Subcutaneous abdominal adipose tissue (tissue), 5 donors: ENCODE results near the gene SEC24A.
A peak's percentile ranks its signal among the peaks of the same experiment; 100 is the strongest.
"Not testable (repeated sequence)": the region's sequence is repeated elsewhere in the genome, so short reads cannot be mapped to it uniquely, and the experiment has no call there.

Source experiments
- H3K27ac ChIP-seq: one replicate; pipeline ENCODE4 v1.7.0; 2013; ENCODE audit warnings: low read depth, mild to moderate bottlenecking, inconsistent platforms, low read length, moderate library complexity
- H3K27me3 ChIP-seq, 5 donors: one replicate each; pipeline ENCODE4 v1.7.0; 2013; ENCODE audit warnings: low read length in 5 of 5, inconsistent platforms in 1 of 5; ENCODE audit not compliant: control insufficient read depth in 5 of 5, insufficient read depth in 4 of 5
- H3K36me3 ChIP-seq, 5 donors: one replicate each; pipeline ENCODE4 v1.7.0; 2013; ENCODE audit warnings: low read length in 5 of 5; ENCODE audit not compliant: control insufficient read depth in 5 of 5, insufficient read depth in 5 of 5
- H3K4me1 ChIP-seq, 5 donors: one replicate each; pipeline ENCODE4 v1.7.0; 2013; ENCODE audit warnings: low read length in 5 of 5, mild to moderate bottlenecking in 3 of 5, moderate library complexity in 1 of 5; ENCODE audit not compliant: control insufficient read depth in 5 of 5, insufficient read depth in 5 of 5
- H3K4me3 ChIP-seq, 5 donors: one replicate each; pipeline ENCODE4 v1.7.0; 2013; ENCODE audit warnings: low read length in 5 of 5, low read depth in 1 of 5
- H3K9ac ChIP-seq, 5 donors: one replicate each; pipeline ENCODE4 v1.7.0; 2013; ENCODE audit warnings: low read length in 5 of 5, mild to moderate bottlenecking in 4 of 5, moderate library complexity in 3 of 5
- H3K9me3 ChIP-seq, 5 donors: one replicate each; pipeline ENCODE4 v1.7.0; 2013; ENCODE audit warnings: low read length in 5 of 5; ENCODE audit not compliant: control insufficient read depth in 5 of 5
- donor health status: healthy.
- donor health status: healthy.
- donor health status: healthy.
- donor health status: healthy.
- donor health status: healthy.

Gene SEC24A

DNA sequence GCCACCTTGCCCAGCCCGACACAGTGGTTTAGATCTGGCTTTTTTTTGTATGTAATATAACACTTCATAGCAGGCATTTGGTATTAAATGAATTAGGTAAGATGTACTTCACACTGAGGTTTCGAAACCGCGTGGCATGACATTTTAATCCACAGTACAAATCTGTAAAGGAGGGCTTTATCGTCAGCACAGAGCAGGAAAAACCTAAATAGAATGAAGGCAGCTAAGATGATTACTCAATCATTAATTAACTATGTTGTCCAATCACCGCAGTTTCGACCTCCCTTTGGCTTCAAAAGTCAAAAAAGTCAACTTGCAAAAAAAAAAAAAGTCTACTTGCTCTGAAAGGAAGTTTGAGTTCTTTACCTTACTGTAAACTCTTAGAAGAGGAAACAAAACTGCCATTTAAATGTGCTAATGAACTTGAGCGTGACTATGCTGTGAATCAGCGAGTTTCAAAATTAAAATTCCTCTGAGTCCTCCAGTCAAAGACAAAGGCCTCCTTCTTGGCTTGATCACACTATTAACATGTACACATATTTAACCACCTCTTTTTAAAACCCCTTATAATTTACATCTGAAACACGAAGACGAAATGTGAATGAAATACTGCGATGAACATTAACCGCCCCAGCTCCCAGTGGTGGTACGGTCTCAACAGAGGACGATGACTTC is 698 bp upstream of the SEC24A start:
- Histone ChIP-seq H3K9me3 (no peaks in the 10 kb centered on the region), H3K27ac (peak overlapping the region; percentile 99), H3K36me3 (no peaks in the 10 kb centered on the region), H3K27me3 (no peaks in the 10 kb centered on the region), H3K4me3 (peak overlapping the region; percentile 74 to 99 (median 97)), H3K9ac (peak overlapping the region; percentile 98 to 100 (median 100)), H3K4me1 (peaks cover 3 to 25% (median 18%) of the 10 kb centered on the region in 5 donors)

DNA sequence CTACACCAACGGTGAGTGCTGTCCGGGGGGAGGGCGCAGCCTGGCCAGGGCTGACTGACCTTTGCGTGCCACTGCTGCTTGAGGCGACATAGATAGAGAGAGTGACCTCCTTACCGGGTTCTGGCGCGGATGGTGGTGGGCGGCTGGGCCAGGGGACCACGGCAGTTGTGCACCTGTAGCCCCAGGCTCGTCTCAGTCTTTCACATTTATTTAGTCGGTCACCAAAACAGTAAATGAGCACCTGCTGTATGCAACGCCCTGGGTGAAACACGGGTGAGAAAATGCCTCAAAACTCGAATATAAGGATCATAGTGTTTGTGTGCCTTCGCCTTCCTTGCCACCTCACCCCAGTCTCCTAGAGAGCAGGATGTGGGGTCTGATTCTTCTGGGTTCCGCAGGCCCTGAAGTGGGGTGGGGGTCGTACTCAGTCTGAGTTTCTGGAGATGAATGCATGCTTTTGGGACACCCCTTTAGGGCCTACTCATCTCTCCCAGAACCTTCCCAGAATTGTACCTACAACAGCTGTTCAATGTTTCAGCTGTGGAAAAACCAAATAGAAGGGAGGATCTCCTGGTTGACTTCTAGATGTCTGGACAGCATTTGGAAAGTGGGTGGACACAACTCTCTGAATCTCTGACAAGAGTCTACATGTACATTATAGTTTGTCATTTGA is 714 bp downstream of the SEC24A start:
- H3K4me1 ChIP-seq = peaks cover 3 to 25% (median 18%) of the 10 kb centered on the region in 5 donors
- H3K4me3 ChIP-seq = peak overlapping the region; percentile 83 to 99 (median 97)

DNA sequence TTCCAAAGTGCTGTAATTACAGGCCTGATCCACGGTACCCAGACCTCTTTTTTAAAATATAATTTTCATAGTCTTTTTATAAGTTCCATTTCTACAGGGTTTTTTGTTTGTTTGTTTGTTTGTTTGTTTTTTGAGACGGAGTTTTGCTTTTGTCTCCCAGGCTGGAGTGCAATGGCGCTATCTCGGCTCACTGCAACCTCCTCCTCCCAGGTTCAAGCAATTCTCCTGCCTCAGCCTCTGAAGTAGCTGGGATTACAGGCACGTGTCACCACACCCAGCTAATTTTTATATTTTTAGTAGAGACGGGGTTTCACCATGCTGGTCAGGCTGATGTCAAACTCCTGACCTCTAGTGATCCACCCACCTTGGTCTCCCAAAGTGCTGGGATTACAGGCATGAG is 2.1 kb downstream of the SEC24A start:
- H3K9me3 ChIP-seq, H3K4me3 ChIP-seq, H3K27me3 ChIP-seq, H3K36me3 ChIP-seq: not testable (repeated sequence)
- Histone ChIP-seq H3K27ac (peak overlapping the region; percentile 99), H3K4me1 (peaks cover 3 to 25% (median 18%) of the 10 kb centered on the region in 5 donors), H3K9ac (peak overlapping the region in 1 of 5 donors; percentile 100)

More for the DNA sequence above, 714 bp downstream of the SEC24A start:
- Histone ChIP-seq H3K9me3 (no peaks in the 10 kb centered on the region), H3K27ac (peak overlapping the region; percentile 99), H3K27me3 (no peaks in the 10 kb centered on the region), H3K9ac (peak overlapping the region; percentile 95 to 100 (median 100)), H3K36me3 (no peaks in the 10 kb centered on the region)

DNA sequence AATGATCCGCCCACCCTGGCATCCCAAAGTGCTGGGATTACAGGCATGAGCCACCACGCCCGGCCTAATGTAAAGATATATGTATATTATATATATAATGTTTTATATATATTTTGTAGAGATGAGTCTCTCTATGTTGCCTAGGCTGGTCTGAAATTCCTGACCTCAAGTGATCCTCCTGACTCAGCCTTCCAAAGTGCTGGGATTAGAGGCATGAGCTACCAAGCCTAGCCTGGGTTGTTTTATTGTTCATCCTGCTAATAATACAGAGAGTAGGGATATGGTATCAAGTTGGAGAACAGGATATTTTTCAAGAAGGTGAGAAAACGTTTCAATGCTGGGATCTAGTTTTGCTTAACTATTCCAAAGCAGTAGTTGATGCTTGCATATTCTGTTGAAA is 2.9 kb downstream of the SEC24A start:
- Histone ChIP-seq H3K9ac (no peak overlapping the region), H3K9me3 (no peaks in the 10 kb centered on the region), H3K27ac (no peak overlapping the region), H3K36me3 (no peaks in the 10 kb centered on the region), H3K4me1 (peaks cover 3 to 25% (median 18%) of the 10 kb centered on the region in 5 donors), H3K4me3 (no peak overlapping the region), H3K27me3 (no peaks in the 10 kb centered on the region)

GRCh38 chr5:134656690-134657089 is 8.1 kb downstream of the SEC24A start:
- Histone ChIP-seq H3K4me1 (peaks cover 0 to 3% (median 0%) of the 10 kb centered on the region in 5 donors), H3K27me3 (no peaks in the 10 kb centered on the region), H3K9me3 (no peaks in the 10 kb centered on the region), H3K36me3 (peaks cover 4 to 8% (median 6%) of the 10 kb centered on the region in 5 donors), H3K4me3 (no peak overlapping the region), H3K9ac (no peak overlapping the region), H3K27ac (no peak overlapping the region)

- no peaks in the 10 kb centered on the region for H3K9me3 ChIP-seq
- no peaks in the 10 kb centered on the region for H3K27me3 ChIP-seq
- H3K9ac ChIP-seq = no peak overlapping the region
- H3K36me3 ChIP-seq = peaks cover 9 to 25% (median 14%) of the 10 kb centered on the region in 5 donors
- no peak overlapping the region for H3K27ac ChIP-seq
- H3K4me3 ChIP-seq = no peak overlapping the region
- H3K4me1 ChIP-seq = peaks cover 0 to 3% (median 0%) of the 10 kb centered on the region in 5 donors
Observed at GRCh38 chr5:134659456-134659855, 10.9 kb downstream of the SEC24A start.

DNA sequence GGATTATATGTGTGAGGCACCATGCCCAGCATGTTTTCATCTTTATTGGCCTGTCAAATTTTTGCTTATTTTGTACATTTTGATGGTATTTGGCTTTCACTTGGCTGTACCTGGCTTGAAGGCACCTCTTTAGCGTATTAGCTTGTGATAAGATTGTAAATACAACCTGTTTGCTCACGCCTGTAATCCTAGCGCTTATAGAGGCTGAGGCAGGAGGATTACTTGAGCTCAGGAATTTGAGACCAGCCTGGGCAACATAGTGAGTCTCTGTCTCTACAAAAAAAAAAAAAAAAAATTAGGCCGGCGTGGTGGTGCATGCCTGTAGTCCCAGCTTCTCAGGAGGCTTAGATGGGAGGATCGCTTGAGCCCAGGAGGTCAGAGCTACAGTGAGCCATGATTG is 11.3 kb downstream of the SEC24A start:
- Histone ChIP-seq H3K9me3 (no peaks in the 10 kb centered on the region), H3K36me3 (peaks cover 10 to 25% (median 14%) of the 10 kb centered on the region in 5 donors), H3K4me1 (peaks cover 0 to 3% (median 0%) of the 10 kb centered on the region in 5 donors), H3K4me3 (no peak overlapping the region), H3K27me3 (no peaks in the 10 kb centered on the region), H3K9ac (no peak overlapping the region), H3K27ac (no peak overlapping the region)

- H3K27me3 ChIP-seq = no peaks in the 10 kb centered on the region
- no peak overlapping the region for H3K9ac ChIP-seq
- no peak overlapping the region for H3K4me3 ChIP-seq
- H3K27ac ChIP-seq = no peak overlapping the region
- peaks cover 0 to 3% (median 0%) of the 10 kb centered on the region in 5 donors for H3K4me1 ChIP-seq
- peaks cover 10 to 39% (median 18%) of the 10 kb centered on the region in 5 donors for H3K36me3 ChIP-seq
- H3K9me3 ChIP-seq = no peaks in the 10 kb centered on the region
Observed at GRCh38 chr5:134662971-134663370, 14.4 kb downstream of the SEC24A start.

GRCh38 chr5:134664448-134664847 is 15.9 kb downstream of the SEC24A start:
- H3K9me3 ChIP-seq = no peaks in the 10 kb centered on the region
- H3K36me3 ChIP-seq = peaks cover 10 to 43% (median 20%) of the 10 kb centered on the region in 5 donors
- no peak overlapping the region for H3K27ac ChIP-seq
- no peaks in the 10 kb centered on the region for H3K27me3 ChIP-seq
- H3K4me1 ChIP-seq = peaks cover 0 to 3% (median 0%) of the 10 kb centered on the region in 5 donors
- no peak overlapping the region for H3K4me3 ChIP-seq
- no peak overlapping the region for H3K9ac ChIP-seq

GRCh38 chr5:134673546-134673945 is 25.0 kb downstream of the SEC24A start:
- H3K4me1 ChIP-seq, H3K4me3 ChIP-seq, H3K9ac ChIP-seq, H3K27me3 ChIP-seq, H3K27ac ChIP-seq, H3K9me3 ChIP-seq: not testable (repeated sequence)
- H3K36me3 ChIP-seq = peaks cover 19 to 76% (median 57%) of the 10 kb centered on the region in 5 donors
